Glutamatergic neuron (in vitro differentiated cells): Measurements from ENCODE around the gene TIE1. TPM values are rescaled to one million over a fixed set of nuclear protein-coding genes. Genes with fewer than 3 reads are reported as not detected.

Experiments
- DNase-seq: peaks from one replicate; pipeline ENCODE4 v3.0.0; 2022
- H3K27ac Mint-ChIP-seq: one replicate; pipeline ENCODE4 v1.8.0; 2020; ENCODE audit warnings: mild to moderate bottlenecking, mixed read lengths, inconsistent platforms; ENCODE audit not compliant: unreplicated experiment
- H3K27me3 Mint-ChIP-seq: one replicate; pipeline ENCODE4 v1.8.0; 2020; ENCODE audit warnings: mild to moderate bottlenecking, moderate library complexity, mixed read lengths, inconsistent platforms; ENCODE audit not compliant: unreplicated experiment
- H3K36me3 Mint-ChIP-seq: one replicate; pipeline ENCODE4 v1.8.0; 2020; ENCODE audit warnings: mild to moderate bottlenecking, mixed read lengths, inconsistent platforms; ENCODE audit not compliant: unreplicated experiment
- H3K4me1 Mint-ChIP-seq: one replicate; pipeline ENCODE4 v1.8.0; 2020; ENCODE audit warnings: mild to moderate bottlenecking, low read depth, mixed read lengths, inconsistent platforms; ENCODE audit not compliant: unreplicated experiment
- H3K4me3 Mint-ChIP-seq: one replicate; pipeline ENCODE4 v1.8.0; 2020; ENCODE audit warnings: mild to moderate bottlenecking, mixed read lengths, inconsistent platforms; ENCODE audit not compliant: unreplicated experiment
- H3K9me3 Mint-ChIP-seq: one replicate; pipeline ENCODE4 v1.8.0; 2020; ENCODE audit warnings: mild to moderate bottlenecking, moderate library complexity, mixed read lengths, inconsistent platforms; ENCODE audit not compliant: unreplicated experiment
- CTCF ChIP-seq: fragments of 200-600 bp; sonication (generic); IDR thresholded peaks from one replicate; pipeline ENCODE4 v1.5.0; 2021; ENCODE audit not compliant: partially characterized antibody, unreplicated experiment
- total RNA-seq: library from RNA; stranded (reverse); fragmentation: NEBNext Ultra II Directional; extraction: Animal tissue kit (Norgen Biotek cat#: 25700); gene quantifications from one replicate; pipeline ENCODE4 v1.2.1, GENCODE V29; 2021; ENCODE audit not compliant: unreplicated experiment

TIE1 gene
- total RNA-seq, 1 donor from 2014 or later: 11.3 TPM

- no peak for TF ChIP-seq CTCF
- no peak overlapping the region for H3K4me3 Mint-ChIP-seq
- no peaks in the 10 kb centered on the region for H3K36me3 Mint-ChIP-seq
- peaks cover 7% of the 10 kb centered on the region for H3K9me3 Mint-ChIP-seq
- no peak overlapping the region for H3K27ac Mint-ChIP-seq
- peaks cover 7% of the 10 kb centered on the region for H3K4me1 Mint-ChIP-seq
- no peak for DNase-seq
- peaks cover 3% of the 10 kb centered on the region for H3K27me3 Mint-ChIP-seq
Measured at GRCh38 chr1:43273708-43274107, 27.1 kb upstream of the TIE1 start.

- H3K4me1 Mint-ChIP-seq: peaks cover 7% of the 10 kb centered on the region
- no peaks in the 10 kb centered on the region for H3K36me3 Mint-ChIP-seq
- TF ChIP-seq CTCF: no peak
- H3K9me3 Mint-ChIP-seq: peaks cover 7% of the 10 kb centered on the region
- no peak for DNase-seq
- H3K4me3 Mint-ChIP-seq: no peak overlapping the region
- H3K27me3 Mint-ChIP-seq: peaks cover 3% of the 10 kb centered on the region
- H3K27ac Mint-ChIP-seq: no peak overlapping the region
Measured at GRCh38 chr1:43274125-43274803, 26.5 kb upstream of the TIE1 start.

GRCh38 chr1:43274804-43275180 is 26.0 kb upstream of the TIE1 start:
- Mint-ChIP-seq H3K36me3 (no peaks in the 10 kb centered on the region), H3K9me3 (peaks cover 7% of the 10 kb centered on the region)

GRCh38 chr1:43275826-43276620 is 24.8 kb upstream of the TIE1 start:
- no peak for TF ChIP-seq CTCF
- no peak overlapping the region for H3K27ac Mint-ChIP-seq
- H3K4me3 Mint-ChIP-seq: no peak overlapping the region
- H3K36me3 Mint-ChIP-seq: no peaks in the 10 kb centered on the region
- peaks cover 5% of the 10 kb centered on the region for H3K9me3 Mint-ChIP-seq
- no peak for DNase-seq
- H3K4me1 Mint-ChIP-seq: peaks cover 5% of the 10 kb centered on the region
- peaks cover 5% of the 10 kb centered on the region for H3K27me3 Mint-ChIP-seq

More at GRCh38 chr1:43274804-43275180, 26.0 kb upstream of the TIE1 start:
- H3K4me3 Mint-ChIP-seq: no peak overlapping the region
- peaks cover 3% of the 10 kb centered on the region for H3K27me3 Mint-ChIP-seq
- no peak for DNase-seq
- no peak overlapping the region for H3K27ac Mint-ChIP-seq
- H3K4me1 Mint-ChIP-seq: peaks cover 5% of the 10 kb centered on the region
- TF ChIP-seq CTCF: no peak

- peak overlapping the region; percentile 20 for H3K27ac Mint-ChIP-seq
- TF ChIP-seq CTCF: no peak
- peaks cover 5% of the 10 kb centered on the region for H3K4me1 Mint-ChIP-seq
- no peak for DNase-seq
- H3K4me3 Mint-ChIP-seq: no peak overlapping the region
- H3K9me3 Mint-ChIP-seq: peaks cover 5% of the 10 kb centered on the region
- H3K36me3 Mint-ChIP-seq: no peaks in the 10 kb centered on the region
- H3K27me3 Mint-ChIP-seq: peaks cover 4% of the 10 kb centered on the region
Measured at GRCh38 chr1:43276673-43277072, 24.1 kb upstream of the TIE1 start.
